H1 (cell line): ENCODE results near the gene THOC7. TPM values are rescaled to one million over a fixed set of nuclear protein-coding genes. Genes with fewer than 3 reads are reported as not detected.

Experiments used
- CTCF ChIA-PET: fragments of 300-600 bp; sonication (Branson Sonifier 250); formaldehyde crosslinking; loops from one replicate; lab custom pipeline; 2021; ENCODE audit not compliant: partially characterized antibody; lab: Charles Lee
- POLR2A ChIA-PET: fragments of 300-600 bp; sonication (Branson Sonifier 250); formaldehyde crosslinking; loops from one replicate; lab custom pipeline; 2021; ENCODE audit warnings: inconsistent platforms; ENCODE audit not compliant: partially characterized antibody; lab: Charles Lee
- DNase-seq, 2 experiments: peaks; one replicate each; pipeline versions ENCODE4 v3.0.0 to v3.0.0-alpha.2; 2010 to 2022; ENCODE audit warnings: low spot score in 2 of 2, low read depth in 1 of 2, mixed read lengths in 1 of 2
- FAIRE-seq: peaks from 2 replicates; lab custom pipeline; 2011; peaks lifted over from hg19 to GRCh38; lab: Jason Lieb, UNC
- H2AFZ ChIP-seq: 2 replicates; pipeline ENCODE4 v1.8.1; 2012; ENCODE audit warnings: low read length, inconsistent platforms
- H2AK5ac ChIP-seq: 2 replicates; pipeline ENCODE4 v1.6.1; 2013; ENCODE audit warnings: low read depth, low read length
- H2BK120ac ChIP-seq: replicated peaks from 2 replicates; pipeline ENCODE3; 2013; ENCODE audit warnings: low read depth, low read length, inconsistent platforms
- H2BK12ac ChIP-seq: 2 replicates; pipeline ENCODE4 v1.6.1; 2013; ENCODE audit warnings: low read depth, low read length
- H2BK15ac ChIP-seq: 2 replicates; pipeline ENCODE4 v1.6.1; 2013; ENCODE audit warnings: low read length
- H2BK20ac ChIP-seq: 2 replicates; pipeline ENCODE4 v1.6.1; 2013; ENCODE audit warnings: low read length
- H2BK5ac ChIP-seq: 2 replicates; pipeline ENCODE4 v1.6.1; 2013; ENCODE audit warnings: low read depth, low read length
- H3K14ac ChIP-seq: 2 replicates; pipeline ENCODE4 v1.6.1; 2013; ENCODE audit warnings: inconsistent platforms; ENCODE audit not compliant: insufficient read length
- H3K18ac ChIP-seq: 2 replicates; pipeline ENCODE4 v1.6.1; 2013; ENCODE audit warnings: low read length; ENCODE audit errors: extremely low read depth
- H3K23ac ChIP-seq: 2 replicates; pipeline ENCODE4 v1.6.1; 2013; ENCODE audit warnings: inconsistent platforms; ENCODE audit not compliant: insufficient read length
- H3K23me2 ChIP-seq: 2 replicates; pipeline ENCODE4 v1.6.1; 2013; ENCODE audit warnings: low read depth, low read length
- H3K27ac ChIP-seq: 2 replicates; pipeline ENCODE4 v1.6.1; 2011; ENCODE audit warnings: low read depth, low read length, inconsistent platforms
- H3K27me3 ChIP-seq, 4 experiments: replicated peaks in 1 of 4; 1 replicate in 1 of 4; 2 replicates in 3 of 4; pipeline versions ENCODE4 v1.6.1 to v1.8.1; 2011 to 2013; ENCODE audit warnings: low read length in 3 of 4, mild to moderate bottlenecking in 3 of 4, inconsistent platforms in 2 of 4, mixed read lengths in 2 of 4, moderate library complexity in 1 of 4; ENCODE audit not compliant: control insufficient read depth in 3 of 4, insufficient read depth in 3 of 4; ENCODE audit errors: extremely low read depth in 1 of 4
- H3K36me3 ChIP-seq, 4 experiments: 2 replicates each; pipeline versions ENCODE4 v1.6.1 to v1.8.1; 2011 to 2013; ENCODE audit warnings: mild to moderate bottlenecking in 4 of 4, low read length in 3 of 4, moderate library complexity in 2 of 4, control low read depth in 1 of 4, inconsistent platforms in 1 of 4; ENCODE audit not compliant: insufficient read depth in 4 of 4, control insufficient read depth in 2 of 4
- H3K4ac ChIP-seq: replicated peaks from 2 replicates; pipeline ENCODE3; 2013; ENCODE audit warnings: low read length, low read depth, mixed read lengths, inconsistent platforms; ENCODE audit not compliant: insufficient read length
- H3K4me1 ChIP-seq, 4 experiments: replicated peaks in 1 of 4; 1 replicate in 1 of 4; 2 replicates in 3 of 4; pipeline versions ENCODE4 v1.6.1 to v1.8.1; 2011 to 2013; ENCODE audit warnings: low read length in 3 of 4, inconsistent platforms in 2 of 4, mixed read lengths in 1 of 4; ENCODE audit not compliant: insufficient read depth in 4 of 4, control insufficient read depth in 3 of 4
- H3K4me2 ChIP-seq, 2 experiments: 2 replicates each; pipeline versions ENCODE4 v1.6.1 to v1.8.1; 2011 to 2013; ENCODE audit warnings: low read depth in 2 of 2, low read length in 2 of 2, control low read depth in 1 of 2, inconsistent platforms in 1 of 2, mild to moderate bottlenecking in 1 of 2; ENCODE audit not compliant: insufficient read depth in 1 of 2
- H3K4me3 ChIP-seq, 4 experiments: fragments of 200-600, 300-600 bp in 1 of 4; sonication (generic), shearing (Covaris generic), sonication (Bioruptor Twin) in 1 of 4; 2 replicates each; pipeline versions ENCODE4 v1.5.1 to v1.8.1; 2011 to 2016; ENCODE audit warnings: low read length in 4 of 4, low read depth in 3 of 4, control low read depth in 2 of 4, inconsistent platforms in 2 of 4, mild to moderate bottlenecking in 2 of 4, mixed read lengths in 1 of 4, moderate library complexity in 1 of 4; ENCODE audit not compliant: insufficient read depth in 2 of 4; ENCODE audit errors: extremely low read depth in 1 of 4
- H3K56ac ChIP-seq: replicated peaks from 2 replicates; pipeline ENCODE3; 2013; ENCODE audit warnings: low read depth, mild to moderate bottlenecking, mixed read lengths, low read length, inconsistent platforms; ENCODE audit not compliant: insufficient read length
- H3K79me1 ChIP-seq: 2 replicates; pipeline ENCODE4 v1.6.1; 2013; ENCODE audit warnings: low read depth, low read length, control low read depth
- H3K79me2 ChIP-seq, 2 experiments: 2 replicates each; pipeline versions ENCODE4 v1.6.1 to v1.8.1; 2012 to 2013; ENCODE audit warnings: low read length in 2 of 2, mild to moderate bottlenecking in 2 of 2, inconsistent platforms in 1 of 2; ENCODE audit not compliant: insufficient read depth in 2 of 2, control insufficient read depth in 1 of 2
- H3K9ac ChIP-seq, 4 experiments: replicated peaks in 1 of 4; 1 replicate in 1 of 4; 2 replicates in 3 of 4; pipeline versions ENCODE4 v1.6.1 to v1.8.1; 2011 to 2013; ENCODE audit warnings: low read depth in 3 of 4, low read length in 3 of 4, control low read depth in 2 of 4, mild to moderate bottlenecking in 2 of 4, moderate library complexity in 2 of 4, inconsistent platforms in 1 of 4; ENCODE audit errors: extremely low read depth in 1 of 4
- H3K9me3 ChIP-seq, 2 experiments: 2 replicates each; pipeline versions ENCODE4 v1.6.1 to v1.8.1; 2012 to 2013; ENCODE audit warnings: mild to moderate bottlenecking in 2 of 2, moderate library complexity in 2 of 2, control low read depth in 1 of 2, inconsistent platforms in 1 of 2, low read depth in 1 of 2, low read length in 1 of 2, mixed read lengths in 1 of 2; ENCODE audit not compliant: insufficient read depth in 2 of 2
- H4K20me1 ChIP-seq, 2 experiments: replicated peaks in 1 of 2; 2 replicates each; pipeline versions ENCODE3 to v1.8.1; 2011 to 2013; ENCODE audit warnings: inconsistent platforms in 2 of 2, low read length in 2 of 2, mild to moderate bottlenecking in 1 of 2; ENCODE audit not compliant: insufficient read depth in 2 of 2, control insufficient read depth in 1 of 2
- H4K5ac ChIP-seq: 2 replicates; pipeline ENCODE4 v1.6.1; 2013; ENCODE audit warnings: low read length, low read depth, mixed read lengths, inconsistent platforms; ENCODE audit not compliant: insufficient read length
- H4K8ac ChIP-seq: 2 replicates; pipeline ENCODE4 v1.8.0; 2013; ENCODE audit warnings: mild to moderate bottlenecking, moderate library complexity, low read length, inconsistent platforms; ENCODE audit not compliant: insufficient read depth; ENCODE audit errors: extremely low read depth
- H4K91ac ChIP-seq: replicated peaks from 2 replicates; pipeline ENCODE3; 2013; ENCODE audit warnings: low read length, mixed read lengths, inconsistent platforms; ENCODE audit not compliant: insufficient read length
- TAF7 ChIP-seq: optimal IDR thresholded peaks from 2 replicates; pipeline ENCODE3; 2011; ENCODE audit warnings: low read depth, mild to moderate bottlenecking, inconsistent platforms, low read length, moderate library complexity, borderline replicate concordance
- WGBS, 2 experiments: shearing (Covaris generic) in 1 of 2; methylation state at CpG; one replicate each; pipeline versions ENCODE4 v1.1.6 to v1.1.7; 2013 to 2015; ENCODE audit warnings: low lambda C conversion rate in 2 of 2, mixed read lengths in 2 of 2, inconsistent platforms in 1 of 2, low coverage in 1 of 2, missing lambda C conversion rate in 1 of 2; ENCODE audit not compliant: insufficient replicate concordance in 2 of 2, insufficient coverage in 1 of 2, insufficient read length in 1 of 2; ENCODE audit errors: extremely low coverage in 1 of 2, missing lambda C conversion rate in 1 of 2; 5-methylcytosine and 5-hydroxymethylcytosine counted together
- polyA plus RNA-seq, 7 experiments: library from polyadenylated mRNA; depleted of rRNA in 3 of 7; stranded (reverse) in 5 of 7; unstranded in 2 of 7; fragments of >200 nt in 5 of 7; fragments of 200-250 nt in 2 of 7; gene quantifications; 1 replicate in 5 of 7; 2 replicates in 1 of 7; 4 replicates in 1 of 7; pipeline versions ENCODE4 v1.2.1 to v1.2.3, GENCODE V29; 2011 to 2013; ENCODE audit warnings: missing spikeins in 2 of 7, mixed read lengths in 2 of 7
- total RNA-seq: library from RNA; stranded (reverse); fragmentation: NEBNext Ultra II Directional; extraction: Animal tissue kit (Norgen Biotek cat#: 25700); gene quantifications from 2 replicates; pipeline ENCODE4 v1.2.1, GENCODE V29; 2021

Gene THOC7
- total and polyA plus RNA-seq, 2 of the 8 experiments (the other 6 are each of a cell fraction or from before 2014, with no cell fraction given), result 18.7 to 74.0 TPM

GRCh38 chr3:63910001-63910400 is 46.4 kb upstream of the THOC7 start:
- CTCF ChIA-PET, result interaction anchor here (1.2 to 1.4 kb wide), 2 partner anchors 17 to 27 kb away, joined by 3 read pairs; no protein-coding TSS in a partner anchor

More at GRCh38 chr3:63910001-63910400, 46.4 kb upstream of the THOC7 start:
- Histone ChIP-seq H3K4me3 (no peak overlapping the region), H3K27me3 (no peaks in the 10 kb centered on the region), H2BK5ac (no peak overlapping the region), H3K23ac (no peak overlapping the region), H3K36me3 (no peaks in the 10 kb centered on the region), H2BK12ac (no peak overlapping the region), H3K9me3 (no peaks in the 10 kb centered on the region), H3K4ac (no peak overlapping the region), H3K18ac (no peak overlapping the region), H3K14ac (no peak overlapping the region), H3K9ac (no peak overlapping the region), H3K4me2 (no peak overlapping the region), H3K79me1 (no peaks in the 10 kb centered on the region), H2BK120ac (no peak overlapping the region), H4K8ac (no peak overlapping the region), H4K20me1 (peaks cover 0 to 1% of the 10 kb centered on the region in 2 experiments), H3K56ac (no peak overlapping the region), H2BK20ac (no peak overlapping the region), H3K4me1 (peaks cover 0 to 2% (median 0%) of the 10 kb centered on the region in 4 experiments; a peak in 3 of 7 replicates), H3K79me2 (0 out of 4 replicates have a peak, but pooled peaks cover 0 to 2% of the 10 kb centered on the region in 2 experiments), H4K5ac (no peak overlapping the region), H2AK5ac (no peak overlapping the region), H3K23me2 (peaks cover 6% of the 10 kb centered on the region), H3K27ac (no peak overlapping the region), H4K91ac (no peak overlapping the region), H2BK15ac (no peak overlapping the region), H2AFZ (no peak overlapping the region)
- no peak for DNase-seq
- POLR2A ChIA-PET, result interaction anchor here (0.8 to 1.2 kb wide), 2 partner anchors 25 to 465 kb away, joined by 3 read pairs; no protein-coding TSS in a partner anchor
- WGBS, 2 experiments, result 83% methylated on average over 4 of the region's 4 CpGs; no CpG with 5 or more reads in 1 of the 2 experiments
- no peak for FAIRE-seq
- TF ChIP-seq TAF7, result no peak
